Measurements from ENCODE around the gene RFX7. TPM values are rescaled to one million over a fixed set of nuclear protein-coding genes. Genes with fewer than 3 reads are reported as not detected.
"Not testable (repeated sequence)": the region's sequence is repeated elsewhere in the genome, so short reads cannot be mapped to it uniquely, and the experiment has no call there.

Gene RFX7
- total and polyA plus RNA-seq, 2 of the 4 experiments (the other 2 are of a cell fraction): 4.1 to 10.6 TPM

DNA sequence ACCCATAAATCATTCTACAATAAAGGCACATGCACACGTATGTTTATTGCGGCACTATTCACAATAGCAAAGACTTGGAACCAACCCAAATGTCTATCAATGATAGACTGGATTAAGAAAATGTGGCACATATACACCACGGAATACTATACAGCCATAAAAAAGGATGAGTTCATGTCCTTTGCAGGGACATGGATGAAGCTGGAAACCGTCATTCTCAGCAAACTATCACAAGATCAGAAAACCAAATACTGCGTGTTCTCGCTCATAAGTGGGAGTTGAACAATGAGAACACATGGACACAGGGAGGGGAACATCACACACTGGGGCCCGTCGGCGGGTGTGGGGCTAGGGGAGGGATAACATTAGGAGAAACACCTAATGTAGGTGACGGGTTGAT lies 88.4 kb downstream of the RFX7 start:
- H4K5ac ChIP-seq (ENCODE audit: low read depth, low read length); H4K20me1 ChIP-seq (ENCODE audit: insufficient read depth, low read length); H2BK20ac ChIP-seq (ENCODE audit: low read depth, low read length); CTCF ChIA-PET; H3K56ac ChIP-seq (ENCODE audit: extremely low read depth, insufficient read depth, low read length); H3K9ac ChIP-seq (ENCODE audit: low read depth, low read length); H2AK9ac ChIP-seq (replicated peaks; ENCODE audit: low read depth, low read length, poor library complexity); H3K9me1 ChIP-seq (ENCODE audit: insufficient read depth, low read length); H2BK15ac ChIP-seq (ENCODE audit: low read depth, low read length); H3K9me3 ChIP-seq (ENCODE audit: control insufficient read depth, insufficient read depth, low read length); H3K27ac ChIP-seq (ENCODE audit: insufficient read depth, low read length); in situ Hi-C loops (cut with MboI; ENCODE audit: low sequenced_read_pairs); ATAC-seq (ENCODE audit: low read depth); H3K4me3 ChIP-seq (ENCODE audit: insufficient read depth, low read depth, low read length); H2BK120ac ChIP-seq (ENCODE audit: low read depth, low read length); H3K27me3 ChIP-seq (ENCODE audit: control insufficient read depth, insufficient read depth, low read length); H2AFZ ChIP-seq (replicated peaks; ENCODE audit: low read length, poor library complexity); H2BK5ac ChIP-seq (ENCODE audit: low read depth, low read length, poor library complexity, severe bottlenecking); H3K18ac ChIP-seq (ENCODE audit: low read depth, low read length); H2AK5ac ChIP-seq (ENCODE audit: low read depth, low read length); intact Hi-C loops (cut with micrococcal nuclease); H3K4me1 ChIP-seq (ENCODE audit: control insufficient read depth, insufficient read depth, low read length); H3K14ac ChIP-seq (replicated peaks; ENCODE audit: low read depth, low read length); H3K36me3 ChIP-seq (ENCODE audit: control insufficient read depth, insufficient read depth, low read length); H4K8ac ChIP-seq (ENCODE audit: low read depth in 2 of 2, low read length in 2 of 2); H3K23ac ChIP-seq (ENCODE audit: low read depth, low read length); H4K91ac ChIP-seq (ENCODE audit: insufficient read depth, low read depth, low read length); BruUV-seq (replicated peaks); DNase-seq; POLR2A ChIA-PET (ENCODE audit: unreplicated experiment); dilution Hi-C loops (cut with HindIII; ENCODE audit: low sequenced_read_pairs, unreplicated experiment); H3K4ac ChIP-seq (ENCODE audit: low read depth, low read length); H3K4me2 ChIP-seq (ENCODE audit: low read depth, low read length): not testable (repeated sequence)
- peaks cover 12 to 38% of the 10 kb centered on the region in 2 experiments for H3K79me1 ChIP-seq (ENCODE audit: low read depth in 1 of 2, low read length in 2 of 2)
- no CpG with 5 or more reads among the region's 10 CpGs for WGBS, 2 experiments (ENCODE audit: extremely low coverage in 2 of 2, insufficient read length in 1 of 2)

DNA sequence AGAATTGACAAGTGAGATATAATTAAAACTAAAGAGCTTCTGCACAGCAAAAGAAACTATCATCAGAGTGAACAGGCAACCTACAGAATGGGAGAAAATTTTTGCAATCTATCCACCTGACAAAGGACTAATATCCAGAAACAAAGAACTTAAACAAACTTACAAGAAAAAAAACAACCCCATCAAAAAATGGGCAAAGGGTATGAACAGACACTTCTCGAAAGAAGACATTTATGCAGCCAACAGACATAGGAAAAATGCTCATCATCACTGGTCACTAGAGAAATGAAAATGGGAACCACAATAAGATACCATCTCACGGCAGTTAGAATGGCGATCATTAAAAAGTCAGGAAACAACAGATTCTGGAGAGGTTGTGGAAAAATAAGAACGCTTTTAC lies 88.9 kb downstream of the RFX7 start:
- H4K91ac ChIP-seq (ENCODE audit: insufficient read depth, low read depth, low read length); POLR2A ChIA-PET (ENCODE audit: unreplicated experiment); ATAC-seq (ENCODE audit: low read depth); H3K27ac ChIP-seq (ENCODE audit: insufficient read depth, low read length); in situ Hi-C loops (cut with MboI; ENCODE audit: low sequenced_read_pairs); H3K9ac ChIP-seq (ENCODE audit: low read depth, low read length); DNase-seq; H3K4me2 ChIP-seq (ENCODE audit: low read depth, low read length); H3K4me3 ChIP-seq (ENCODE audit: insufficient read depth, low read depth, low read length); H4K5ac ChIP-seq (ENCODE audit: low read depth, low read length); H2BK5ac ChIP-seq (ENCODE audit: low read depth, low read length, poor library complexity, severe bottlenecking); H4K20me1 ChIP-seq (ENCODE audit: insufficient read depth, low read length); H4K8ac ChIP-seq (ENCODE audit: low read depth in 2 of 2, low read length in 2 of 2); intact Hi-C loops (cut with micrococcal nuclease); CTCF ChIA-PET; H2AFZ ChIP-seq (replicated peaks; ENCODE audit: low read length, poor library complexity); H2BK120ac ChIP-seq (ENCODE audit: low read depth, low read length); H3K4ac ChIP-seq (ENCODE audit: low read depth, low read length); H2AK5ac ChIP-seq (ENCODE audit: low read depth, low read length); H3K4me1 ChIP-seq (ENCODE audit: control insufficient read depth, insufficient read depth, low read length); H3K23ac ChIP-seq (ENCODE audit: low read depth, low read length); H2BK20ac ChIP-seq (ENCODE audit: low read depth, low read length); H3K36me3 ChIP-seq (ENCODE audit: control insufficient read depth, insufficient read depth, low read length); H3K14ac ChIP-seq (replicated peaks; ENCODE audit: low read depth, low read length); BruUV-seq (replicated peaks); H2BK15ac ChIP-seq (ENCODE audit: low read depth, low read length); H3K9me1 ChIP-seq (ENCODE audit: insufficient read depth, low read length); H3K56ac ChIP-seq (ENCODE audit: extremely low read depth, insufficient read depth, low read length); H2AK9ac ChIP-seq (replicated peaks; ENCODE audit: low read depth, low read length, poor library complexity); H3K18ac ChIP-seq (ENCODE audit: low read depth, low read length); dilution Hi-C loops (cut with HindIII; ENCODE audit: low sequenced_read_pairs, unreplicated experiment); H3K27me3 ChIP-seq (ENCODE audit: control insufficient read depth, insufficient read depth, low read length); H3K9me3 ChIP-seq (ENCODE audit: control insufficient read depth, insufficient read depth, low read length): not testable (repeated sequence)
- H3K79me1 ChIP-seq (ENCODE audit: low read depth in 1 of 2, low read length in 2 of 2): peaks cover 13 to 36% of the 10 kb centered on the region in 2 experiments
- WGBS, 2 experiments (ENCODE audit: extremely low coverage in 2 of 2, insufficient read length in 1 of 2): no CpG with 5 or more reads among the region's 4 CpGs
